ENCODE data around the gene RAPGEF1. TPM values are rescaled to one million over a fixed set of nuclear protein-coding genes. Genes with fewer than 3 reads are reported as not detected.

Gene RAPGEF1, protein sequence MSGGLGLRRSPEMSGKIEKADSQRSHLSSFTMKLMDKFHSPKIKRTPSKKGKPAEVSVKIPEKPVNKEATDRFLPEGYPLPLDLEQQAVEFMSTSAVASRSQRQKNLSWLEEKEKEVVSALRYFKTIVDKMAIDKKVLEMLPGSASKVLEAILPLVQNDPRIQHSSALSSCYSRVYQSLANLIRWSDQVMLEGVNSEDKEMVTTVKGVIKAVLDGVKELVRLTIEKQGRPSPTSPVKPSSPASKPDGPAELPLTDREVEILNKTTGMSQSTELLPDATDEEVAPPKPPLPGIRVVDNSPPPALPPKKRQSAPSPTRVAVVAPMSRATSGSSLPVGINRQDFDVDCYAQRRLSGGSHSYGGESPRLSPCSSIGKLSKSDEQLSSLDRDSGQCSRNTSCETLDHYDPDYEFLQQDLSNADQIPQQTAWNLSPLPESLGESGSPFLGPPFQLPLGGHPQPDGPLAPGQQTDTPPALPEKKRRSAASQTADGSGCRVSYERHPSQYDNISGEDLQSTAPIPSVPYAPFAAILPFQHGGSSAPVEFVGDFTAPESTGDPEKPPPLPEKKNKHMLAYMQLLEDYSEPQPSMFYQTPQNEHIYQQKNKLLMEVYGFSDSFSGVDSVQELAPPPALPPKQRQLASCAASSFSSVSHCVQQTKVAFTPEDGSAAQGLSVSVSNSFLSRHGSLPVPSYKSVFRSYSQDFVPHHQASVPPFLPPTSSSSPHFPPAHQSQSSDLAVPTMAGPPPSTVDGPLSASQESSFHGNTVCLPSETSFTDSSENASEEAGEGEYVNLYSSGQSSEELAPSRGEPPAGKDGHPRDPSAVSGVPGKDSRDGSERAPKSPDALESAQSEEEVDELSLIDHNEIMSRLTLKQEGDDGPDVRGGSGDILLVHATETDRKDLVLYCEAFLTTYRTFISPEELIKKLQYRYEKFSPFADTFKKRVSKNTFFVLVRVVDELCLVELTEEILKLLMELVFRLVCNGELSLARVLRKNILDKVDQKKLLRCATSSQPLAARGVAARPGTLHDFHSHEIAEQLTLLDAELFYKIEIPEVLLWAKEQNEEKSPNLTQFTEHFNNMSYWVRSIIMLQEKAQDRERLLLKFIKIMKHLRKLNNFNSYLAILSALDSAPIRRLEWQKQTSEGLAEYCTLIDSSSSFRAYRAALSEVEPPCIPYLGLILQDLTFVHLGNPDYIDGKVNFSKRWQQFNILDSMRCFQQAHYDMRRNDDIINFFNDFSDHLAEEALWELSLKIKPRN (N-terminal part only)
- total RNA-seq, result 119 TPM

DNA sequence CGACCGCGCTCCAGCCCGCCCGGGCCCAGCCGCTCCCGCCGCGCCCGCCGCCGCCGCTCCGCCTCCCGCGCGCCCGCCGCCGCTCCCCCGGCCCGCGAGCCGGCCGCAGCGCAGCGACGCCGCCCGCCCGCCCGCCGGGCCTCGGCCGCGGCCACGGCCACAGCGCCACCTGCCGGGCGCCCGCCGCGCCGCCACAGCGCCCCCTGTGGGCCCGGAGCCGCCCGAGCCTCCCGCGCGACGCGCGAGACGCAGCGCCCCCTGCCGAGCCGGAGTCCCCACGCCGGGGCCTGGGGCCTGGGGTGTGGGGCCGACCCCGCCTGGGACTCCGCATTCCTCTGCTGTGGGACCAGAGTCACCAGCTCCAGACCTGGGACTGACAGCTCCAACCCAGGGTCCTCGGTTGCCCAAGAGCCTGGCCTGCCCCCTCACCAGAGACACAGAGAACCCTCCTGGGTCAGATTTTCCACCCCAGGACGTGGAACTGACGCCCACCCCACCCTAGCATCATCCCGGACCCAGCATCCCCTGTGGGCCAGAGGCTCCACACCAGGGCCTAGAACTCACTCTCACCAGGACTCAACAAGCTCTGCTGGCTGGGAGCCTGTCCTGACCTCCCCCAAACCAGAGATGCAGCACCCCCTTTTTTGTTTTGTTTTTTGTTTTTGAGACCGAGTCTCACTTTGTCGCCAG is at the start of gene RAPGEF1:
Gene RAPGEF1, minus strand, starts transcription at position 118 of the 690 bp plus-strand sequence. CDS start 246 bp downstream, outside the sequence.
- H3K27me3 ChIP-seq (ENCODE audit: insufficient read depth, low read length), result no peaks in the 10 kb centered on the region
- H3K4me3 ChIP-seq (ENCODE audit: low read length), result peak within 1 kb of the TSS; percentile 73
- peaks cover 68% of the 10 kb centered on the region for H3K4me1 ChIP-seq (ENCODE audit: insufficient read depth, low read length)
- no peaks in the 10 kb centered on the region for H3K9me3 ChIP-seq (ENCODE audit: low read depth, low read length)

DNA sequence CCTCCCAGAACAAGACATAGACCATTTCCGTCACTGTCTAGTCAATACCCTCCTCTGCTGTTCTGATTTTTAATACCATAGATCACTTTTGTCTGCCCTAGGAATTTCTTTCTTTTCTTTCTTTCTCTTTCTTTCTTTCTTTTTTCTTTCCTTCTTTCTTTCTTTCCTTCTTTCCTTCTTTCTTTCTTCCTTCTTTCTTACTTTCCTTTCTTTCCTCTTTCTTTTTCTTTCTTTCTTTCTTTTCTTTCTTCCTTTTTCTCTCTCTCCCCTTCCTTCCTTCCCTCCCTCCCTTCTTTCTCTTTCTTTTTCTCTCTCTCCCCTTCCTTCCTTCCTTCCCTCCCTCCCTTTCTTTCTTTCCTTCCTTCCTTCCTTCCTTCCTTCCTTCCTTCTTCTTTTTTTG is 49.0 kb upstream of the RAPGEF1 start:
- peaks cover 3% of the 10 kb centered on the region for H3K27me3 ChIP-seq (ENCODE audit: insufficient read depth, low read length)
- H3K9me3 ChIP-seq (ENCODE audit: low read depth, low read length), result no peaks in the 10 kb centered on the region
- H3K4me1 ChIP-seq (ENCODE audit: insufficient read depth, low read length), result no peaks in the 10 kb centered on the region
- no peak overlapping the region for H3K4me3 ChIP-seq (ENCODE audit: low read length)

- no peaks in the 10 kb centered on the region for H3K4me1 ChIP-seq (ENCODE audit: insufficient read depth, low read length)
- no peaks in the 10 kb centered on the region for H3K9me3 ChIP-seq (ENCODE audit: low read depth, low read length)
- H3K27me3 ChIP-seq (ENCODE audit: insufficient read depth, low read length), result peaks cover 3% of the 10 kb centered on the region
- no peak overlapping the region for H3K4me3 ChIP-seq (ENCODE audit: low read length)
Observed at GRCh38 chr9:131787838-131788237, 48.0 kb upstream of the RAPGEF1 start.

DNA sequence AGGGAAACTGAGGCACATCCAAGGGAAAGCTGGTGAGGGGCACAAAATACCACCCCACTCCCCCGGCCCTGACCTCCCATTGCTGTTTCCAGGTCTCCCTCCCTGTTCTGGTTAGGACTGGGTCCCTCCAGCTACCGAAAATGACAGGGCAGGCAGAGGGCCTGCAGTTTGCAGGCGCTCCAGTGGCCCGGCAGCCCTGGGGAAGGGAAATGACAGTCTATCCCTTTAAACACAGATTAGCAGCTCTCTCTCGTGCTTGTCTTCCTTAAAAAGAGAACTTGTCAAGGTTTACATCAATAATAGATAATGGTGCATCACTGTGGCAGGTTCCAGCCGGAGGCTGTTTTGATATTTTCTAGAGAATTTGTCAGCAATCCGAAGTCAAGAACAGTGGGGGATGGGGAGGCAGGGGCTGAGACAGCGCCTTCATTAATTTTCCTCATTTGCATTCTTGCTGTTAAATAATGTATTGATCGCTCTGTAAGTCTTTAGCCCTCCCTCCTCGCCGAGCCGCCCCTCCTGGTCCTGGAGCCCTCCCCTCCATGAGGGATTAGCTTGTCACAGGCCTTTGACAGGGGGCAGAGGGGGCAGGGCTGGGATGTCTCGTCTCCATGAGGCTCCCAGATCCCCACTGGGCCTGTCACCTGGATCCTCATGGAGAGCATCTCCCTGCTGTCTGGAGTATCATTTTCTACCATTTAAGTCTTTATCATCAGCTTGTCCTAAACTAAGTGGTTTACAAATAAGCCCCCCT is 45.0 kb upstream of the RAPGEF1 start:
- Histone ChIP-seq H3K4me3 (ENCODE audit: low read length) (no peak overlapping the region), H3K27me3 (ENCODE audit: insufficient read depth, low read length) (peaks cover 3% of the 10 kb centered on the region), H3K9me3 (ENCODE audit: low read depth, low read length) (no peaks in the 10 kb centered on the region), H3K4me1 (ENCODE audit: insufficient read depth, low read length) (no peaks in the 10 kb centered on the region)

GRCh38 chr9:131781069-131781468 is 41.2 kb upstream of the RAPGEF1 start:
- Histone ChIP-seq H3K27me3 (ENCODE audit: insufficient read depth, low read length) (peaks cover 3% of the 10 kb centered on the region), H3K4me1 (ENCODE audit: insufficient read depth, low read length) (no peaks in the 10 kb centered on the region), H3K9me3 (ENCODE audit: low read depth, low read length) (no peaks in the 10 kb centered on the region), H3K4me3 (ENCODE audit: low read length) (no peak overlapping the region)

DNA sequence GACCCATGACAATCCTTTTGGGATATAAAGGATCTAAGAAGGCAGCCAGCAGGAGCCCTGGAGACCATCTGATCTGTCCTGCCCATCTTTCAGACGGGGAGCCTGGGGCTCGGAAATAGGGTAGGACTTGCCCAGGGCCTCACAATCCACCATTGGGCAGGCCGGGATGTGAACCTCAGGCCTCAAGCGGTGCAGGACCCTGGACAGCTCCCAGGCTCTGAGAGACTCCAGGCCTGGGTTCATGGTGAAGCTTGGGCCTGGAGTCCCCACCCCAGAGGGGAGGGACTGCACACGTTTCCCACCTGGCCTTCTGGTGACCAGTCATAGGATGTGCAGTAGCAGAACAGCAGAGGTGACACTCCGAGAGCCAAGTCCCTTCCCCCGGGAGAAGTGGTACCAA is 36.6 kb upstream of the RAPGEF1 start:
- no peaks in the 10 kb centered on the region for H3K27me3 ChIP-seq (ENCODE audit: insufficient read depth, low read length)
- no peaks in the 10 kb centered on the region for H3K4me1 ChIP-seq (ENCODE audit: insufficient read depth, low read length)
- H3K4me3 ChIP-seq (ENCODE audit: low read length), result no peak overlapping the region
- no peaks in the 10 kb centered on the region for H3K9me3 ChIP-seq (ENCODE audit: low read depth, low read length)

DNA sequence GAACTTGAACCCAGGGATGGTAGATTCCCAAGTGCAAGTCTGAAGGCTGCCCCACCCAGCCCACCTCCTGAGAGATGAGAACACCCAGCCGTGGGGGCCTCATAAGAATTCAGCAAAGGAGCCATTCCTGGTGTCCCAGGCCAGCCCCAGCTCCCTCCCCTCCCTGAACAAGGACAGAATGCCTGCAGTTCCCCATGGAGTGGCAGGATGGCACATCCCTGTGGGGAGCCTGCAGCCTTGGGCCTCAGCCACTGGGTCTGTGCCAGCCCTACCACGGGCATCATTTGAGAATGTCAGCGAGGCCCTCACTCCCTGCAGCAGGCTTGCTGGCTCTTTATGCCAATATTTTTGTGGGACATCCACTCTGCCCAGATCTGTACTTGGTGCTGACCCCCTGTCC is 36.2 kb upstream of the RAPGEF1 start:
- Histone ChIP-seq H3K4me1 (ENCODE audit: insufficient read depth, low read length) (no peaks in the 10 kb centered on the region), H3K9me3 (ENCODE audit: low read depth, low read length) (no peaks in the 10 kb centered on the region), H3K4me3 (ENCODE audit: low read length) (no peak overlapping the region), H3K27me3 (ENCODE audit: insufficient read depth, low read length) (no peaks in the 10 kb centered on the region)

DNA sequence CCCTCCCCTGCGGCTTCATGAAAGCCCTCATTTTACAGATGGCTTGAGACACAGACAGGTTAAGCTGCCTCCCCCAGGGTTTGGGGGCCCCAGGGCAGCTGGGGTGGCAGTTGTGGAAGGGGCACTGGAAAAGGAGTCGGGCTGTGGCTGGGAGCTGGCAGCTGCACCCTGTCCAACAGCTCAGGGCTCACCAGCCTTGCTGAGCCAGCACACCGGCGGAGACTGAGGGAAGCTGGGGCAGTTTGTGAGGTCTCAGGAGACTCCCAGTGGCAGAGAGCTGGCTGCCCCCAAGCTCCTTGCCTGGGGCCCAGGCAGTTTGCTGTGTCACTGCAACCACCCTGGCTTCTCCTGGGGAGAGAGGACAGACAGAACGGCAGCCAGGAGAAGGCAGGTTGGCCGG is 34.8 kb upstream of the RAPGEF1 start:
- Histone ChIP-seq H3K9me3 (ENCODE audit: low read depth, low read length) (no peaks in the 10 kb centered on the region), H3K27me3 (ENCODE audit: insufficient read depth, low read length) (no peaks in the 10 kb centered on the region), H3K4me3 (ENCODE audit: low read length) (no peak overlapping the region), H3K4me1 (ENCODE audit: insufficient read depth, low read length) (no peaks in the 10 kb centered on the region)

GRCh38 chr9:131773911-131774379 is 34.1 kb upstream of the RAPGEF1 start:
- no peaks in the 10 kb centered on the region for H3K27me3 ChIP-seq (ENCODE audit: insufficient read depth, low read length)
- H3K4me3 ChIP-seq (ENCODE audit: low read length), result no peak overlapping the region
- H3K9me3 ChIP-seq (ENCODE audit: low read depth, low read length), result no peaks in the 10 kb centered on the region
- no peaks in the 10 kb centered on the region for H3K4me1 ChIP-seq (ENCODE audit: insufficient read depth, low read length)

GRCh38 chr9:131772940-131773339 is 33.1 kb upstream of the RAPGEF1 start:
- no peaks in the 10 kb centered on the region for H3K27me3 ChIP-seq (ENCODE audit: insufficient read depth, low read length)
- H3K9me3 ChIP-seq (ENCODE audit: low read depth, low read length), result no peaks in the 10 kb centered on the region
- no peaks in the 10 kb centered on the region for H3K4me1 ChIP-seq (ENCODE audit: insufficient read depth, low read length)
- H3K4me3 ChIP-seq (ENCODE audit: low read length), result no peak overlapping the region

DNA sequence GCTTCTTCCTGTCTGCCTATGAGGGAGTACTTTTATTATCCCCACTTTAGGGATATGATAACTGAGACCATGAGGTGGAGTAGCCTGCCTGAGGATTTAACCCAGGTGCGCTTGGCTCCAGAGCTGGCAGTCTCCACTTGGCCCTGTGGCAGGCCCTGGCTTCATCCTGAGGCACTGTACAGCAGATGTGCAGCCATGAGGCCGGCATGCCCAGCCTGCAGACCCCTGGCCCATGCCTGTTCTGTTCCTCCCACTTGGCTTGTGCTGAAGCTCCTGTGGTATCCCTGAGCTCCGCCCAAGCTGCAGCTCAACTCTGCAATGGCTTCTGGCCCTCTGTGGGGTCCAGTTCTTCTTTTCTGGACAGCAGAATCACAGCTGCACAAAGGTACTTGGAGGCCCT is 31.8 kb upstream of the RAPGEF1 start:
- Histone ChIP-seq H3K9me3 (ENCODE audit: low read depth, low read length) (no peaks in the 10 kb centered on the region), H3K4me1 (ENCODE audit: insufficient read depth, low read length) (no peaks in the 10 kb centered on the region), H3K4me3 (ENCODE audit: low read length) (no peak overlapping the region), H3K27me3 (ENCODE audit: insufficient read depth, low read length) (no peaks in the 10 kb centered on the region)

GRCh38 chr9:131769361-131769760 is 29.5 kb upstream of the RAPGEF1 start:
- no peaks in the 10 kb centered on the region for H3K4me1 ChIP-seq (ENCODE audit: insufficient read depth, low read length)
- no peaks in the 10 kb centered on the region for H3K27me3 ChIP-seq (ENCODE audit: insufficient read depth, low read length)
- no peak overlapping the region for H3K4me3 ChIP-seq (ENCODE audit: low read length)
- no peaks in the 10 kb centered on the region for H3K9me3 ChIP-seq (ENCODE audit: low read depth, low read length)

DNA sequence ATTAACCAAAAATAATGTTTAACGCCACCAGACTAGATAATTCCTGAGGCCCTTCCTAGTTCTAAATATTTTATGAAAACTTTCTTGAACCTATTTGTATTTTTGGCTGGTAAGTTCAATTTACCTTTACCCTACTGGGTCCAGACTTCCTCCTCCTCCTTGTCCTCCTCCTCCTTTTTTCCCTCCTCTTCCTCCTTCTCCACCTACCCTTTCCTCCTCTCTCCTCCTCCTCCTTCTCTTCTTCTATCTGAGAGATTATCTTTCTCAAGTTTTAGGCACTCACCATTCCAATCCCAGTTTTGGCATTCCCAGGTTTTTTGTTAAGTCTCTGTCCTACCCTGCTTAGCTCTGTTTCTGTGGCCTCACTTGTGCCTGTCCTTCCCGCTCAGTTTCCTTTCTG is 24.7 kb upstream of the RAPGEF1 start:
- Histone ChIP-seq H3K9me3 (ENCODE audit: low read depth, low read length) (no peaks in the 10 kb centered on the region), H3K4me3 (ENCODE audit: low read length) (no peak overlapping the region), H3K27me3 (ENCODE audit: insufficient read depth, low read length) (no peaks in the 10 kb centered on the region), H3K4me1 (ENCODE audit: insufficient read depth, low read length) (peaks cover 7% of the 10 kb centered on the region)
